HepG2 (cell line): ENCODE measurements around the gene STAT4.

Source experiments
- NR2F2 ChIP-seq: IDR thresholded peaks from 2 replicates; pipeline ENCODE4 v1.6.1; 2012; ENCODE audit warnings: low read depth, inconsistent platforms, borderline replicate concordance
- PTBP1 ChIP-seq: fragments of 200-400 bp; formaldehyde crosslinking; IDR thresholded peaks from 2 replicates; pipeline ENCODE4 v1.6.1; 2018; ENCODE audit warnings: low read length, low read depth; ENCODE audit not compliant: poor library complexity, severe bottlenecking

GRCh38 chr2:191001032-191001431 is 149.8 kb downstream of the STAT4 start:
- TF ChIP-seq NR2F2, result no peak
- TF ChIP-seq PTBP1, result no peak
